Activated CD8-positive, alpha-beta memory T cell treated with anti-CD3 and anti-CD28 coated beads for 24 hours (primary cell): Measurements from ENCODE around the gene TGFBR3.
"Not testable (repeated sequence)": the region's sequence is repeated elsewhere in the genome, so short reads cannot be mapped to it uniquely, and the experiment has no call there.

Source experiments
- DNase-seq: peaks from one replicate; pipeline ENCODE4 v3.0.0-alpha.2; 2020

Gene TGFBR3

DNA sequence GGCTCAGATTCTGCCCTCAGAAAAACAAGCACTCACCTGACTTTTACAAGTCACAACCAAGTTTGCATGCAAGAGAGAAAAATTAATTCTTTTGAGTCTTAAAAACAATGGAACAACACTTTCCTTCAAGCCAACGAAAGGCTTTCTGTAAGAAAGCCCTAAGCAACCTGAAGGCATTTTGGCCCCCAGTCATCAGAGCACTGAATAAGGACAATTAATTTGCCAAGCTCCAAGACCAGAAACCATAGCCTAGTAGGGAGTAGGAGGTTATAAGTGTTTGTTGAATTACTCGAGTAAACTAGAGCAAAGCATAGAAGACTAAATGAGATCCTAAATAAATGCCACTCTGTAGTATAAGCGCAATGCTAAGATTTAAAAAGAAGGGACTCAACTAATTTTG lies 4.7 kb downstream of the TGFBR3 start:
- no peak for DNase-seq

DNA sequence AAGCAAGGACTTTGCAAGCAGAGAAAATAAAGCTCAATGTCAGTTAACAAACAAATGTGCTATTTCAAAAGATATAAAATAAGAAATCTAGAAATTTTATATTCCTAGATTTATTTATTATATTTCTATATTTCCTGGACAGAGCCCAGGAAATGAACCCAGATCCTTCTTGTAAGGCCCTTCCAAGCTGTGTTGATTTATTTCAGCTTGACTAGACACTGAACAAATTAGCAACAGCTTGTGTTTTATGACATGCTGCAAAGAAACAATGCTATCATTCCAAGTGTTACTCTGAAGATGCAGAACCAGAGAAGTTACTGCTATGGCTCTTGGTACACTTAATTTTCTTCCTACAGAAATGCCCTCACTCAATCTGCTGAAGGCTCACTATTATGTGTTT lies 6.2 kb downstream of the TGFBR3 start:
- DNase-seq = no peak

DNA sequence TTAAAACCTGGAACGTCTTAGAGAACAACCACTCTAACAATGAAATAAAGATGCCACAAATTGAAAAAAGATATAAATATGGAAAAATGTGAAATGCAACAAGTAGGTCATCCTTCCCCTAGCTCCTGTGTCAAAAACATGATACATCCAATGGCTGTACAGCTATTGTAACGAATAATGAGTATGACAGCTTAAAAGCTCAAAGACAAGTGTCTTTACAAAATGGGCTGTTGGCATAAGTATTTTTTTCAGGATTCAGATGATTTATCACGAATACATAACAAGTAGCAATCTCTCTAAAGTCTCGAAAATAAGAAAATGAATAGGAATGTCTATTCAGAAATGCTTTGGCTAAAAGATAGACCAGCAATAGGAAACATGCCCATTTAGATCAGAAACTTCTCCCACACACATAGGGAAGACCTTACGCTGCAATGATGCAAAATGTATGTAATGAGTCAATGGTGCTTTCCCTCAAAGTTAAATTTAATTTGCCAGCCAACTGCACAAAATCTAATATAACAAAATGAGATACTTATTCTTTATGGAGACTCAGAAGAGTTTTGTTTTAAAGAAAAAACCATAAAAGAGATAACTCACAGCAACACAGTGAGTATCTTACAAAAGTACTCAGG lies 8.3 kb downstream of the TGFBR3 start:
- no peak for DNase-seq

DNA sequence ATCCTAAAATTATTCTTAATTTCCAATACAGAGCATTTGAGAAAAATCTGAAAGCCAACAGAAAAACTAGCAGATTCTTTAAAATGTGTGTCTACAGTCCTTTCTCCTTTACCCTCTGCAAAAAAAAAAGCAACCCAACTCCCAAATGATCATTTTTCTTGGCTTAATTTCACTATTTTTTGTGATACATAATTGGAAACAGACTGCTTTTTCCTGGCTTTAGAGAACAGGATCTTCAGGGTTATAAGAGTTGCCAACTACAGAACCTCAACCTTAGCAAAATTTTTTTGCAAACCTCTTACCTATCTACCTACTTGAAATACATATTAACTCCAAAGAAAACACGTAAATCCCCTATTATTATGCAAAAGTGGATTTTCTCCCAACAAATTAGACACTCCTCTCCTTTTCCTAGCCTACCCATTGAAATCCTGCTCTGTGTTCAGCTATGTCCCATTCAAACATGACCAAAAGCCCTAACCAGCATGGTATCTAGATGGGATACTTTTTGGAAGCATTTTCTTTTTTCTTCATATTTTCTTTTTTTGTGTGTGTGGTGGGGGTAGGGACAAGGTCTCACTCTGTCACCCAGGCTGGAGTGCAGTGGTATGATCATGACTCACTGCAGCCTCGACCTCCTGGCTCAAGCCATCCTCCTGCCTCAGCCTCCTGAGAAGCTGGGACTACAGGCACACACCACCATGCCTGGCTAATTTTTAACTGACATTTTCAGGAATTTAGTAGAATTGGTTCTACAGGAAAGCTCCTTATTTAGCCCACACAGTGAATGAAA lies 9.0 kb downstream of the TGFBR3 start:
- DNase-seq = no peak

DNA sequence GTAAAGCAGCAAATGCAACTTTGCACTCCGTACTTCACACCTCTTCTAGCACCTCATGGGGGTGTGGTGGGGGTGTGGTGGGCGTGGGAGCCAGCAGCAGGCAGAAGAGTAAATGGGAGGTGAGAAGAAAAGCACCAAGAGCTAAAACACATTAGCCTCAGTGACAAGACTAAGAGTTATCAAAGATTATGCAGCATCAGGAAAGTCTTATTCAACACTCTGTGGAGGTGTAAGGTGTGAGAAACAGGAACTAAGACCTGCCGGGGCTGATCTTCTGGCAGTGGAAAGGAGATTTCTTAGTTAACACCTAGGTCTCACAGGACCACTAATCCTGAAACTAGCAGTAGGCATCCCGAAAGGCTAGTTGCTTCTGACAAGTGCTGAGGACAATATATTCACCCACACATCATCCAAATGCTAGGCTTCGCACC lies 9.9 kb downstream of the TGFBR3 start:
- DNase-seq = peak; percentile 76

DNA sequence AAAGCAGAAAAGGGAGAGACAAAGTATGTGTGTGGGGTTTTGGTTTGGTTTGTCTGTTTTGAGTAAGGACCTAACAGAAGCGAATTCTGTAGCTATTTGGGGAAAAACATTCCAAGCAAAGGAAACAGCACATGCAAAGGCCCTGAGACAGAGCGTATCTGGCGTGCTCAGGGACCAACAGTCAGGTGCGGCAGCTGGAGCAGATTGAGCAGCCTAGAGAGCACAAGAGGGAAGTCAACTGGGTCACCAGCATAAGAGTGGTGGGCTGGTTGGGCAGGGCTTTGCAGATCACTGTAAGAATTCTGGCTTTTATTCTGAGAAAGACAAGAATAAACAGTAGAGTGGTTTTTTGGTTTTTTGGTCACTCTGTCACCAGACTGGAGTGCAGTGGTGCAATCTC lies 11.8 kb downstream of the TGFBR3 start:
- no peak for DNase-seq

DNA sequence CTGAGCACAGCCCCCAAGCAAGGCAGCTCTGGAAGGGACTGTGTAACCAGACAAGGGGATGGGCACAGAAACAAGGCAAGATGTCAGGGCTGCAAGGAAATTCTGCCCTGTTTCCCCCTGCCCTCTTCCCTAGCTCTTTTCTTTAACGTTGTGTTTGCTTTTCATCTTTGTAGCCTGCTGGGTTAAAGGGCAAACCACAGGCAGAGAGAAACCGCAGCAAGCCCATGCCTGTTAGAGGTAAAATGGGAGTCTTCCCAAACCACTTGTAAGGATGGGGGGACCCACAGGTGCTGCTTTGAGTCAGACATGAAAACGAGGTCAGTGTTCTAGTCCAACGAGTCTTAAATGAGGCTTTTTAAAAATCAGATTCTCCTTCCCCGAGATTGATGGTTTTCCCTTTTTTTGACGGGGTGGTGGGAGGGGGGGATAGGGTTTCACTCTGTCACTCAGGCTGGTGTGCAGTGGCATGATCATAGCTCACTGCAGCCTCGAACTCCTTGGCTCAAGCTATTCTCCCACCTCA lies 13.3 kb downstream of the TGFBR3 start:
- DNase-seq = peak; percentile 61

DNA sequence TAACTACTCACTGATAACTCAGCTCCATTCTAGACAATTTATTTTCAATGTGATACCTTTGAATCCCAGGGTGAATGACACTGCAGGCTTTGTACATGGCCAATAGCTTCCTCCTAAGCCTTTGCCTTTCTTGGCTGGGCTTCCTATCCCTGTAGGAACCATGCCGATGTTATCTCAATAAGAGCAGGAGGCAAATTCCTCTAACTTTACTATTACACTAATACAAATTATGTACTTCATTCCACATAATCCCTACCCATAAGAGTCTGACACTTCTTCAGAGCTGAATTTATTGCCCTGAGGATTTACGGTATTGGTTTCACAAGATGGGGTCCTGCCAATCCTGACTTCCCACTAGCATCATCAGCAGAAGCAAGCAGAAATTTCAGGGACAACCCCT lies 14.0 kb downstream of the TGFBR3 start:
- DNase-seq = no peak

DNA sequence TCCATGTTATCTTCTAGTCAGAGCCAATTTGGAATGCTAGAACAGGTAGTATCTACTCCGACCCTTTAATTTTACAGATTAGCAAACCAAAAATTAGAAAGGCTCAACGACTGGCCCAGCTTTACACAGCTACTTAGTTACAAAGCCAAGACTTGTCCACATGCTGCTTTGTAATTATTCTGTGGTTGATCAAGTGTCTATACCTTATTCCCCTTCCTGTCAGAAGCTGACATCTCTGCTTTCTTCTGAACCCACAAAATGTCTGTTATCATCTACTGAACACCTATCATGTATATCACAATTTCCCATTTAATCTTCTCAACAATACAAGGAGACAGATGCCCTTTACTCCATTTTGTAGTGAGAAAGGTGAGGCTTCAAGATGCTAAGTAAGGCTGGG lies 15.6 kb downstream of the TGFBR3 start:
- DNase-seq = no peak

DNA sequence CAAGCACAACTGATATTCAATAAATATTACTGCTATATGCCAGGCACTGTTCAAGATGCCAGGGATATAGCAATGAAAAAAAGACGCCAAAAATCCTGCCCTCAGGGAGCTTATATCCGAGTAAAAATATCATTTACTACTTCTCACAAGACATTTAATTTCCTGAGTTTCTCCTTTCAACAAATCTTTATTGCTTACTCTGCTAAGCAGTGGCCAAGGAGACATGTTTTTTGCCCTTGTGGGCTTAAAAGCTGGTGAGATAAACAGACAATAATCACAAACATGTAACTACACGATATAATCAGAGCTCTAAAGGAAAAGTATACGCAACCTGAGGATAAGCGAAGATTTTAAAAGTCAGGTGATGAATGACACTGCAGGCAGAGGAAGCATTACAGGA lies 19.5 kb downstream of the TGFBR3 start:
- DNase-seq = no peak

DNA sequence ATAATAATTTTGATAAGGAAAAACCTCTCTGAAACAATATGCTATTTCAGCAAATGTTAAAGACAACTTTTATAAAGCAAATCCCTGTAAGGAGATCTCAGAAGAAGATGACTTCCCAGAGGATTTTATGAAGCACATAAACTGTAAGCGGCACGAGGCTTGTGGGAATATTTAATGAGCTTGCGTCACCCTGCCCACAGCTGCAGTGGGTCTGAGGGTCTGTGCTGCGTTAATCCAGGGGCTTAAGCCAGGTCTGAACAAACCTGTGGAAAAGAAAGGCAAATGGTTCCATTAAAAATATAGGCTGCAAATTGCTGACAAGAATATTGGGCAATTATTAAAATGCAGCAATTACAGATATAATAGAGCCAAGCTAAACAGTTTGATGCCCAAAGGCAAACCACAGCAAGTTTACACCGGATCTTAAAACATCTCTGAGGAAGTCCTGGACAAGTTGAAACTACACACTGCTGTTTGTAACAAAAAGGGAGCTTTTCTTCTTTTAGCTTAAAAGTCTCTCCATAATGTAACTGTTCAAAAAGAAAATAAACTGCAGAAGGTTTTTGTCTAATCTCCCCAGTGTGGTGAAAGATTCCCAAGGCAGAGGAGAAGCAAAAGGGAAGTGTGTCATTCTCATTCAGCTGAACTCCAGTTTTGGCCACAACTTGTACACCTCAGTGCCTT lies 21.8 kb downstream of the TGFBR3 start:
- no peak for DNase-seq

DNA sequence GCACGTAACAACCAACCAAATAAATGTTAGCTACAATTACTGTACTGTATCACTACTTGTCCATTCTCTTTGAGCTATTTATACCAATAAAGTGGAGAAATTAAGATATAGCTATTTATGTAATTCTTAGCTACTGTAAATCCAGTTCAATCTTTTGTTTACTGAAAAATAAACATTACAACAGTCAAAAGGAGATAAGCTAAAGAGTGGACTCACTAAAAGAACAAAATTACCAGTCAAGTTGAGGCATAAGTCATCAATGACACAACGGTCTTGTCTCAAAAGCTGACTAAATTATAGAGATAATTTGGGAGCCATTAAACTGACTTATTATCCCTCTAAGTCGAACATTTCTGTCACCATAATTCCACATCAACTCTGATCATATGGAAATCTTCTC lies 22.5 kb downstream of the TGFBR3 start:
- DNase-seq = no peak

DNA sequence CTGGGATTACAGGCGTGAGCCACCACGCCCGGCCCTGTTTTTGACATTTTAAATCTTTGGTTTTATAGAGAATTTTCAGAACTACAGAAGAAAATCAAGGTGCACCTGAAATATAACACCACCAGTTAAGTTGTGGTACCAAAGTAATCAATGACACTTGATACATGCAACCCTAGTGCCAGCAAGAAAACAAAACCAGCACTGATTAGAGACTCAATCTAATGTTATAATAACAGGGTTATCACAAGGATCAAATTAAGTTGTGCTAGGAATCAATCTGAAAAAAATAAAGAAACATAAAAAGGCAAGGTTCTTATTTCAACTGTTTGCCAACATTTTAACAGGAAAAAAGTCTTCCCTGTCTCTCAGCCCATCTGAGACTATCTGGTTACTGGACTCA lies 23.8 kb downstream of the TGFBR3 start:
- no peak for DNase-seq

DNA sequence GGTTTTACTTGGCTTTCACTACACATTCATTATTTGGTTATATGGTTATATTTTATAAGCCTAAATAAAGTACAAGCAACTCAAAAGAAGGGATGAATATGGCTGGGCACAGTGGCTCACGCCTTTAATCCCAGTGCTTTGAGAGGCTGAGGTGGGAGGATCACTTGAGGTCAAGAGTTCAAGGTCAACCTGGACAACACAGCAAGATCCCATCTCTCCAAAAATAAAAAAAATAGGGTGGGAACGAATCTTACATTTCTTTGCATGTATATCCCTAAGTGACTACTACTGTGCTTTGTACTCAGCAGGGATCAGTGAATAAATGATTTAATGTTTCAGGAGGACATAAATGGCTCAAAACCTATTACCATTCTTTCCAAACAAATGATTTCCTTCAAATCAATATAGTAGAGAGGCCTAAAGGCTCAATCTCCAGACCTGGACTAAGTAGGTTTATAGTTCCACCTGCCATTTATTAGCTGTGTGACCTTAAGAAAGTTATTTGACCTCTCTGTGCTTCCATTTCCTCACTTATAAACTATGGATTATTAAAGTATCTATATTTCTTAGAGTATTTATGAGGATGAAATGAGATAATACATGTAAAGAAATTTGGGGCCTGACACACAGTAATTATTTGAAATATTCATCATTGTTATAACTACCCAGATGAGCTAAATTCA lies 28.3 kb downstream of the TGFBR3 start:
- DNase-seq = no peak

DNA sequence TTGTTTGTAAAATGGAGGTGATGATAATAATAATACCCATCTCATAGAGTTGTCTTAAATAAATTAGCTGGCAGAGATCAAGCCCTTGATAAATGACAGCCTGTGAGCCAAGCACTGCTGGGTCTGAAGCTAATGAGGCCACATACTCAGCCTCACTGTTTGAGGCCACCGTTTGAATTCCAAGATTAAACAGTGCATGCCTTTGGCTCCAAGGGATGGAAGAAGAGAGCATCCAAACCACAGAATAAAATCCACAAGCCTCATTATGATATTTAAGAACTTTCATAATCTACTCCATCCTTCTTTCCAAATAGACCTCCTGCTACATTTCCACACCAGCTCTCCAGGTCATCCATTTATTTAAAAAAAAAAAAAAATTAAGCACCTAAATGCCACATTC lies 29.0 kb downstream of the TGFBR3 start:
- DNase-seq = no peak

DNA sequence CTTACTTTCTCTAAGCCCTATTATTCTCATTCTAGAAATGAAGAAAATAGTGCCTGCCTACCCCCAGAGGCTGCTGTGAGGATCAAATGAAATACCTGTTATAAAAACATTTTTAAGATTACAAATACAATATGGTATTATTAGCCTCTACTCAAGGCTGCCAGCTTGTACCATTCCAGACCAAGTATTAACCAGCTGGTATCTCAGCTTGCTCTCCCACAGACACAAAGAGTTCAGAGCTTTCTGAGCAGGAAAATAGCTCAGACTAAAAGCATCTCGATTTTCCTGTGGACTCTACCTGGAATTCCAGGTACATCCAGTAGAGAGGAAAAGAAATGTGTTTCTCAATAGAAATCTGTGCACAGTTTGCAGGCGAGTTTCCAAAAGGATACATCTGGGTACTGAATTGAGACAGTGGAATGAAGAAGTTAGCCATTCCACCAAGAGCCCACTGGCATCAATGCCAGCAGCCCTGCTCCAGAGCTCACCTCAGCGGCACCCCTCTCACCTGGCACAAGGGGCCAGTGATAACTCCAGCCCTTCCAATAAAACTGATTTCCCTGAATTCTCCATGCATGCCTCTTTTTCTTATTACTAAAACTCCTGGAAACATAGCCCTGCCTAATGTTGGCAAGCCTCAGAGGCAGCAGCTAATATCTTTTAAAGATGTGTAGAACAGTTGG lies 31.0 kb downstream of the TGFBR3 start:
- DNase-seq = no peak

DNA sequence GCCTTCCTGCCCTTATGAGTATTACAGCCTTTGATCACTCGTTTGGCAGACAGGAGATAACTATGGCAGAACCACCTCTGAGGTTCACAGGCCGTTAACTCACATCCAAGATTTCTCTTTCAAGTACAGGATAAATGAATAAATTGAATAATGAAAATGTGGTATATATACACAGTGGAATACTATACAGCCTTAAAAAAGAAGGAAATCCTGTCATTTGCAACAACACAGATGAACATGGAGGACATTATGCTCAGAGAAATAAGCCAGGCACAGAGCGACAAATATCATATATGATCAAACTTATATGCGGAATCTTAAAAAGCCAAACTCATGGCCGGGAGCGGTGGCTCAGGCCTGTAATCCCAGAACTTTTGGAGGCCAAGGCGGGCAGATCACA lies 32.6 kb downstream of the TGFBR3 start:
- no peak for DNase-seq

DNA sequence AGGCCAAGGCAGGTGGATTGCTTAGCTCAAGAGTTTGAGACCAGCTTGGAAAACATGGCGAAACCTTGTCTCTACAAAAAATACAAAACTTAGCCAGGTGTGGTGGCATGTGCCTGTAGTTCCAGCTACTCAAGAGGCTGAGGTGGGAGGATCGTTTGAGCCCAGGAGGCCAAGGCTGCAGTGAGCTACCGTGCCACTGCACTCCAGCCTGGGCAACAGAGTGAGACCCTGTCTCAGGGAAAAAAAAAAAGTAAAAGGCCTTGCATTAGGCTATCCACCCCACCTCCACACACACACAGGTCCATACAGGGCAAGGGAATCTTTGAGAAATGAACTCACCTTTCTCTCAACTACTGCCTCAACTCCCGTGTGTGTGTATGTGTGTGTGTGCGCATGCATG lies 33.9 kb downstream of the TGFBR3 start:
- DNase-seq = not testable (repeated sequence)

DNA sequence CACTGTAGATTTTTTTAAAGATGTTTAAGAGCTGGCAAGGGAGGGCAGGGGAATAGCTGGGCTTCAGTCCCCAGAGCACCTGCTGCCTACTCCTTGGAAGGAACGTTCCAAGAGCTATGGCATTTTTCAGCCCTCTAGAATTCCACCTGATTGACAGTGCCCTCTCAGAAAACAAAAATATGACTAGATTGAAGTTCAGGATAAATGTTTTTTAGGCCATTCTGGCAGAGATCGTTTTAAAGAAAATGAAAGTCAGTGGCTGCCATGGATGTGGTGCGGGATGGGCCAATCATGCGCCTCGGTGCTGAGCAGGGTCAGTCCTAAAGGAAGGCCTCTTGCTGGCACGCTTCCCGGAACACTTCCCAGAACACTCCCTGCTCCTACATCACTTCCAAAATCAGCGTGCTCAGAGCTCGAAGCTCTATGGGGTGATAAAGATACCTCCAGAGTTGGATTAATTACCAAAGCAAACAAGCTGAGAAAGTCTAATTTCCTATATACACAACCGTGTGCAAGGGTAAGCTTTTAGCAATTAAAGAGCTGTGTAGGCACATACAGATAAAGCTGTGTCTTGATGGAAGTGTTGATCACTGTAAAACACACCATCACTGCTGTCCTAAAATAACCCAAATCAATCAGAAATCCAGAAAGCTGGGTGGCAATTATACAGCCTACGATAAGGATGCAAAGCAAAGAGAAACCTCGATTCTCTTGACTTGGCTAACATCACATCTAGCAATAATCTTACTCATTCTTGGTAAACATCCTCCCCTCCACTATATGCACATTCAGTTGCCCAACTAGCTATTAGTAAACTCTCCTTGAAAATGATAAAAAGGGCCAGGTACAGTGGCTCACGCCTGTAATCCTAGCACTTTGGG lies 34.6 kb downstream of the TGFBR3 start:
- no peak for DNase-seq

DNA sequence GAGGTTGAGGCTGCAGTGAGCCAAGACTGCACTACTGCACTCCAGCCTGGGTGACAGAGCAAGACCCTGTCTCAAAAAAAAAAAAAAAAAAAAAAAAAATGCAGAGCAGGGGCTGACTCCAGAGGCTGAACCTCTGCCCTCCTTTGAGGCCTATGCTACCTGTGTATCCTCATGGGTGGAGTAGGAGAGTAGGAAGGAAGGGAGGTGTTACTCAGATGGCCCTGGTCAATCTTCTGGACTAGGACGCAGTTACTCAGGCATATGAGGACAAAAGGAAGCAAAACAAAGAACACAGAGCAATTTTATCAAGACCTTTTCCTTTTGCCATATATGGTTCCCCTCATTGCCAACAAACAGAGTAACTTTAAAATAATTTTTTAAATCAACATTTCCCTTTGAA lies 35.2 kb downstream of the TGFBR3 start:
- DNase-seq = no peak

DNA sequence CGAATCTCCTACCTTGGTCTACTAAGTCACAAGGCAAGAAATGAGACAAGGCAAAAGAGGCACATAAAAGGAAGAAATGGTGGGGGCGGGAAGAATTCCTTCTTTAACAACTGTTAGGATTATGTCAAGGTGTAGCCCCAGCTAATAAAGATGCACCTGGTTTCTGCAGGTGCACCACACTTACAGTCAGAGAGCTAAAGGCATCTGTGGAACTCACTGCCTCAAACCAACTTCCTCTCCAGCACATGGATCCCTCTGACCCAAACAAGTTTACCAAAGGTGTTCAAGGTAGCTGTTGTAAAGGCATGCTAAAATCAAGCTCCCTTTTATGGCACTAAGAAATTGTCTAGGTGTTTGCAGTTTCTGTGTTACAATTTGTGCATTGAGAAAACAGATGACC lies 38.1 kb downstream of the TGFBR3 start:
- DNase-seq = no peak

DNA sequence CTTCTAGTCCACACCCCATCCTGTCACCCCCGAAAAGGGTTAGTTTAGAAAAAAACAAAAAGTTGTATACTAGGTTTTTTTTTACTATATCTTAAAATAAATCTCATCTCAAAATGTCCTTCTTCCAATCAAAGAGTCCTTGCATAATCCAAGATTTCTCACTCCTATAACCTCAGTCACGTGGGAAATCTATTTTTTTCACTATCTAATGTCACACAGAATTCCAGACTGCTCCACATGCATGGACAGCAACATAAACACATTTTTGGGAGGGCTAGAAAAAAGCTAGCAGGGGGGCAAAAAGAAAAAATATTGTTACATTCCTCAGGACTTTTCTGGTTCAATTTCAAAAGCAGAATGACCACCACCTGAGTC lies 39.3 kb downstream of the TGFBR3 start:
- DNase-seq = no peak
